K562 (cell line): ENCODE measurements around the gene SELENOM. TPM values are rescaled to one million over a fixed set of nuclear protein-coding genes. Genes with fewer than 3 reads are reported as not detected.

Experiments used
- ATAC-seq: fragments of 200-7000 bp; cut with Tn5 transposase; 3 replicates; pipeline ENCODE4 v1.9.1; 2020; ENCODE audit warnings: moderate library complexity
- BruUV-seq: library from RNA; stranded (reverse); fragments of 400-500 nt; replicated peaks from 2 replicates; lab custom pipeline; 2021; lab: Mats Ljungman, UMichigan
- CTCF ChIA-PET: fragments of 300-600 bp; formaldehyde crosslinking; extraction: SDS; loops from one replicate; lab custom pipeline; 2021; ENCODE audit warnings: low intra/inter-chr PET ratio; lab: Yijun Ruan, JAX
- POLR2A ChIA-PET: fragments of 300-600, 350-650 bp; sonication (Branson Sonifier 250); formaldehyde crosslinking; extraction: SDS; loops from one replicate; lab custom pipeline; 2021; ENCODE audit warnings: antibody characterized with exemption, inconsistent platforms; lab: Yijun Ruan, JAX
- DNase-seq, 4 experiments: peaks; one replicate each; pipeline versions ENCODE4 v3.0.0 to v3.0.0-alpha.2; 2011 to 2018; ENCODE audit warnings: low spot score in 3 of 4, mixed read lengths in 3 of 4; ENCODE audit errors: extremely low read depth in 1 of 4
- FAIRE-seq: peaks from 2 replicates; lab custom pipeline; 2011; peaks lifted over from hg19 to GRCh38; lab: Jason Lieb, UNC
- H2AFZ ChIP-seq: 2 replicates; pipeline ENCODE4 v1.6.0; 2011; ENCODE audit warnings: low read depth, low read length, control low read depth, inconsistent platforms
- H3K27ac ChIP-seq: fragments of 200-600 bp; 3 replicates; pipeline ENCODE4 v1.8.0; 2011; ENCODE audit warnings: low read depth, mild to moderate bottlenecking, control low read depth, inconsistent platforms, low read length, moderate library complexity, mixed read lengths; ENCODE audit errors: extremely low read depth
- H3K27me3 ChIP-seq, 2 experiments: fragments of 300-600 bp in 1 of 2; 2 replicates in 1 of 2; 3 replicates in 1 of 2; pipeline versions ENCODE4 v1.6.0 to v1.8.0; 2011; ENCODE audit warnings: inconsistent platforms in 2 of 2, low read length in 2 of 2, mild to moderate bottlenecking in 1 of 2, mixed read lengths in 1 of 2, moderate library complexity in 1 of 2; ENCODE audit not compliant: control insufficient read depth in 2 of 2, insufficient read depth in 2 of 2
- H3K36me3 ChIP-seq: fragments of 300-600 bp; 3 replicates; pipeline ENCODE4 v1.8.0; 2011; ENCODE audit warnings: mild to moderate bottlenecking, low read length, inconsistent platforms; ENCODE audit not compliant: control insufficient read depth, insufficient read depth
- H3K4me1 ChIP-seq, 2 experiments: fragments of 200-600 bp in 1 of 2; replicated peaks in 1 of 2; 2 replicates in 1 of 2; 3 replicates in 1 of 2; pipeline versions ENCODE4 v1.5.1 to v1.8.0; 2011; ENCODE audit warnings: inconsistent platforms in 2 of 2, low read length in 2 of 2, mild to moderate bottlenecking in 1 of 2, mixed read lengths in 1 of 2, moderate library complexity in 1 of 2; ENCODE audit not compliant: control insufficient read depth in 2 of 2, insufficient read depth in 2 of 2
- H3K4me2 ChIP-seq: 2 replicates; pipeline ENCODE4 v1.6.1; 2011; ENCODE audit warnings: low read length, control low read depth, inconsistent platforms, mixed read lengths; ENCODE audit not compliant: insufficient read depth
- H3K4me3 ChIP-seq: fragments of 200-600 bp; sonication (generic), shearing (Covaris generic); 2 replicates; pipeline ENCODE4 v1.5.1; 2016; ENCODE audit warnings: control low read depth, inconsistent platforms
- H3K79me2 ChIP-seq: fragments of 200-600 bp; 3 replicates; pipeline ENCODE4 v1.8.0; 2011; ENCODE audit warnings: low read length, inconsistent platforms; ENCODE audit not compliant: control insufficient read depth, insufficient read depth
- H3K9ac ChIP-seq, 2 experiments: 2 replicates each; pipeline versions ENCODE4 v1.6.0 to v1.6.1; 2011; ENCODE audit warnings: low read depth in 2 of 2, low read length in 2 of 2, control low read depth in 1 of 2, inconsistent platforms in 1 of 2, mild to moderate bottlenecking in 1 of 2, mixed read lengths in 1 of 2; ENCODE audit not compliant: insufficient read depth in 1 of 2
- H3K9me1 ChIP-seq: one replicate; pipeline ENCODE4 v1.6.0; 2011; ENCODE audit warnings: inconsistent platforms, mild to moderate bottlenecking, low read length, moderate library complexity; ENCODE audit not compliant: control insufficient read depth, insufficient read depth
- H3K9me3 ChIP-seq: replicated peaks from 2 replicates; pipeline ENCODE4 v1.5.1; 2011; ENCODE audit warnings: low read depth, low read length, inconsistent platforms; ENCODE audit not compliant: control insufficient read depth, insufficient read depth
- H4K20me1 ChIP-seq: replicated peaks from 2 replicates; pipeline ENCODE4 v1.6.1; 2011; ENCODE audit warnings: low read length, inconsistent platforms, mixed read lengths; ENCODE audit not compliant: control insufficient read depth, insufficient read depth
- ELF4 ChIP-seq: fragments of 450-650 bp; formaldehyde crosslinking; IDR thresholded peaks from 2 replicates; pipeline ENCODE4 v1.4.0; 2022; ENCODE audit warnings: missing genetic modification characterization
- FOXJ3 ChIP-seq: sonication (generic); formaldehyde crosslinking; IDR thresholded peaks from 2 replicates; pipeline ENCODE4 v1.4.0; 2020; ENCODE audit warnings: mild to moderate bottlenecking, missing genetic modification reagents
- MAFF ChIP-seq: IDR thresholded peaks from 2 replicates; pipeline ENCODE4 v1.6.1; 2012; ENCODE audit warnings: low read length, improper control_type of control experiment
- PTRF ChIP-seq: fragments of 450-650 bp; IDR thresholded peaks from 2 replicates; pipeline ENCODE4 v1.6.1; 2016; ENCODE audit warnings: mild to moderate bottlenecking, missing genetic modification characterization, missing compliant biosample characterization
- RBM17 ChIP-seq: fragments of 200-400 bp; formaldehyde crosslinking; IDR thresholded peaks from 2 replicates; pipeline ENCODE4 v1.6.1; 2017; ENCODE audit warnings: low read depth, mild to moderate bottlenecking, low read length, borderline replicate concordance
- TCF7L2 ChIP-seq: fragments of 150-350 bp; IDR thresholded peaks from 2 replicates; pipeline ENCODE4 v1.6.1; 2016; ENCODE audit warnings: low read depth, mild to moderate bottlenecking, low read length, moderate library complexity
- ZBTB12 ChIP-seq: fragments of 250-450 bp; sonication (Bioruptor Pico); IDR thresholded peaks from 2 replicates; pipeline ENCODE4 v1.4.0; 2020
- ZNF143 ChIP-seq: sonication (generic); formaldehyde crosslinking; IDR thresholded peaks from 2 replicates; pipeline ENCODE4 v1.9.0; 2022; ENCODE audit warnings: mild to moderate bottlenecking, missing genetic modification reagents
- WGBS: fragments of 100-300 bp; shearing (Covaris generic); methylation state at CpG from one replicate; pipeline ENCODE4 v1.1.6; 2016; ENCODE audit warnings: low coverage, mixed read lengths; ENCODE audit not compliant: insufficient coverage; ENCODE audit errors: missing lambda C conversion rate; 5-methylcytosine and 5-hydroxymethylcytosine counted together
- in situ Hi-C: fragments of 300-500 bp; cut with MboI; formaldehyde crosslinking; loops from 4 replicates; pipeline ENCODE4 v1.15.0; 2018; ENCODE audit warnings: inconsistent platforms, mixed read lengths
- intact Hi-C: fragments of 100-400 bp; cut with micrococcal nuclease; formaldehyde crosslinking; loops from 2 replicates; pipeline ENCODE4 v1.14.2; 2022
- polyA plus RNA-seq, 8 experiments: library from polyadenylated mRNA; depleted of rRNA in 4 of 8; stranded (reverse) in 5 of 8; unstranded in 3 of 8; fragments of >200 nt; fragmentation: Nextera tagmentation in 2 of 8; fragmentation: Illumina TruSeq in 1 of 8; extraction: Ambion mirVana in 2 of 8; extraction: Trizol in 1 of 8; gene quantifications; 2 replicates each; pipeline versions ENCODE4 v1.2.1 to v1.2.3, GENCODE V29; 2011 to 2014; ENCODE audit warnings: inconsistent platforms in 1 of 8, missing spikeins in 1 of 8
- total RNA-seq, 7 experiments: library from RNA; depleted of rRNA in 6 of 7; stranded (reverse); fragments of >200 nt in 6 of 7; fragmentation: Illumina TruSeq in 2 of 7; extraction: Trizol in 2 of 7; gene quantifications; 2 replicates each; pipeline versions ENCODE4 v1.2.1 to v1.2.3, GENCODE V29; 2011 to 2021; ENCODE audit warnings: low replicate concordance in 1 of 7
- TF ChIP-seq, protein P1 (sequence below): fragments of 450-650 bp; IDR thresholded peaks from 2 replicates; pipeline ENCODE4 v1.7.0; 2016; ENCODE audit warnings: borderline replicate concordance

SELENOM gene
- total and polyA plus RNA-seq, 9 of the 15 experiments (the other 6 are each of a cell fraction or from before 2014, with no cell fraction given): 1.2 to 10.6 (median 3.7) TPM

DNA sequence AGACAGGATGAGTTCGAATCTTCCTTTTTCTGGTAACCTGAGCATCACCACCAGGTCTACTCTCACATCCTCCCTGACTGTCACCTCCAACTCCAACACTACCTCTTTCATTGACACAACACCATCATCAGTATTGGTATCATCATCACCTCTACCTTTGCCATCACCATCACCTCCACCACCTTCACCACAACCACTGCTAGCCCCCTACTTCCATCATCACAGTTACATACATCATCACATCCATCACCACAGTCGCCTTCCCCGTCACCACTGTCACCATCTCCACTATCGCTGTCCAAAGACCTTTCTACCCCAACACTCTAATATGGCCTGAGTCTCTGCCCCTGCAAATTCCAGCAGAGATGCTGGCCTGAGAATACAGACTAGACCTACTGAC is 14.0 kb upstream of the SELENOM start:
- DNase-seq (no peak), ATAC-seq (no peak), FAIRE-seq (no peak)
- Histone ChIP-seq H3K27me3 (no peaks in the 10 kb centered on the region), H3K4me3 (no peak overlapping the region), H3K4me2 (no peak overlapping the region), H3K9me3 (no peaks in the 10 kb centered on the region), H3K9ac (no peak overlapping the region), H3K27ac (no peak overlapping the region), H3K36me3 (no peaks in the 10 kb centered on the region), H3K9me1 (no peaks in the 10 kb centered on the region), H4K20me1 (no peaks in the 10 kb centered on the region), H3K79me2 (no peaks in the 10 kb centered on the region), H3K4me1 (peaks cover 26 to 47% of the 10 kb centered on the region in 2 experiments), H2AFZ (no peak overlapping the region)
- in situ Hi-C loops: no loop called here
- POLR2A ChIA-PET: no interaction called here
- BruUV-seq: no TSS peak
- WGBS: 67% methylated on average over 2 of the region's 4 CpGs
- intact Hi-C loops: no loop called here
- TF ChIP-seq ELF4 (CRISPR knock-in tag) (no peak), TCF7L2 (no peak), MAFF (no peak), PTRF (no peak), ZBTB12 (CRISPR knock-in tag) (no peak), ZNF143 (CRISPR knock-in tag) (no peak), RBM17 (no peak), FOXJ3 (CRISPR knock-in tag) (no peak)
- TF ChIP-seq, protein P1, sequence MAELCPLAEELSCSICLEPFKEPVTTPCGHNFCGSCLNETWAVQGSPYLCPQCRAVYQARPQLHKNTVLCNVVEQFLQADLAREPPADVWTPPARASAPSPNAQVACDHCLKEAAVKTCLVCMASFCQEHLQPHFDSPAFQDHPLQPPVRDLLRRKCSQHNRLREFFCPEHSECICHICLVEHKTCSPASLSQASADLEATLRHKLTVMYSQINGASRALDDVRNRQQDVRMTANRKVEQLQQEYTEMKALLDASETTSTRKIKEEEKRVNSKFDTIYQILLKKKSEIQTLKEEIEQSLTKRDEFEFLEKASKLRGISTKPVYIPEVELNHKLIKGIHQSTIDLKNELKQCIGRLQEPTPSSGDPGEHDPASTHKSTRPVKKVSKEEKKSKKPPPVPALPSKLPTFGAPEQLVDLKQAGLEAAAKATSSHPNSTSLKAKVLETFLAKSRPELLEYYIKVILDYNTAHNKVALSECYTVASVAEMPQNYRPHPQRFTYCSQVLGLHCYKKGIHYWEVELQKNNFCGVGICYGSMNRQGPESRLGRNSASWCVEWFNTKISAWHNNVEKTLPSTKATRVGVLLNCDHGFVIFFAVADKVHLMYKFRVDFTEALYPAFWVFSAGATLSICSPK: no peak
- CTCF ChIA-PET: no interaction called here
